Measurements from ENCODE around the gene HSPB3. TPM values are rescaled to one million over a fixed set of nuclear protein-coding genes. Genes with fewer than 3 reads are reported as not detected.
"Not testable (repeated sequence)": the region's sequence is repeated elsewhere in the genome, so short reads cannot be mapped to it uniquely, and the experiment has no call there.

HSPB3 gene
- polyA plus RNA-seq, 1 experiment: 0.62 TPM

DNA sequence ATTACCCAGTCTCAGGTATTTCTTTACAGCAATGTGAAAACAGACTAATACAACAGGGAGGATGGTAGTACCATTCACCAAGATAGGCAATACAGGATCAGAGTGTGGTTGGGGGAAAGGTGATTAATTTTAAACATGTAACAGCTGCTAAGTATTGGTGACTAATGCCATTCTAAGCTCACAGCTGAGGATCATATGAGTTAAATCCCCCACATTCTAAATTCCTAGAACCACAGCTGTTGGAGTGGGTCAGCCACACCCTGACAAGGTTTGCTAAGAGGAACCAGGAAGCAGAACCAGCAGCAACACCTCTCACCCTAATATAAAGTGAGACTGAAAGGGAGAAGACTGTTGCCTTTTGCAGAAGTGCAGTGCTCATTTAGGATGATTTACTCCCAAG lies 24.8 kb downstream of the HSPB3 start:
- CTCF ChIA-PET: interaction anchor here (1.3 to 3.1 kb wide), 2 partner anchors 9 to 12 kb away, joined by 3 to 15 read pairs; no protein-coding TSS in a partner anchor
- TF ChIP-seq, protein P1, sequence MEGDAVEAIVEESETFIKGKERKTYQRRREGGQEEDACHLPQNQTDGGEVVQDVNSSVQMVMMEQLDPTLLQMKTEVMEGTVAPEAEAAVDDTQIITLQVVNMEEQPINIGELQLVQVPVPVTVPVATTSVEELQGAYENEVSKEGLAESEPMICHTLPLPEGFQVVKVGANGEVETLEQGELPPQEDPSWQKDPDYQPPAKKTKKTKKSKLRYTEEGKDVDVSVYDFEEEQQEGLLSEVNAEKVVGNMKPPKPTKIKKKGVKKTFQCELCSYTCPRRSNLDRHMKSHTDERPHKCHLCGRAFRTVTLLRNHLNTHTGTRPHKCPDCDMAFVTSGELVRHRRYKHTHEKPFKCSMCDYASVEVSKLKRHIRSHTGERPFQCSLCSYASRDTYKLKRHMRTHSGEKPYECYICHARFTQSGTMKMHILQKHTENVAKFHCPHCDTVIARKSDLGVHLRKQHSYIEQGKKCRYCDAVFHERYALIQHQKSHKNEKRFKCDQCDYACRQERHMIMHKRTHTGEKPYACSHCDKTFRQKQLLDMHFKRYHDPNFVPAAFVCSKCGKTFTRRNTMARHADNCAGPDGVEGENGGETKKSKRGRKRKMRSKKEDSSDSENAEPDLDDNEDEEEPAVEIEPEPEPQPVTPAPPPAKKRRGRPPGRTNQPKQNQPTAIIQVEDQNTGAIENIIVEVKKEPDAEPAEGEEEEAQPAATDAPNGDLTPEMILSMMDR (IDR thresholded peaks at IDR 0.05; ENCODE audit: low read depth, low read length): no peak
- peaks cover 15% of the 10 kb centered on the region for H3K27me3 ChIP-seq (ENCODE audit: control insufficient read depth, insufficient read depth, low read length)
- H3K27ac ChIP-seq (ENCODE audit: low read depth, low read length): no peak overlapping the region
- POLR2A ChIA-PET: no interaction called here
- no peak for DNase-seq (ENCODE audit: low read depth, low spot score)
- H3K4me3 ChIP-seq (ENCODE audit: low read depth, low read length): no peak overlapping the region
- no peaks in the 10 kb centered on the region for H3K9me3 ChIP-seq (ENCODE audit: control insufficient read depth, insufficient read depth, low read length)

DNA sequence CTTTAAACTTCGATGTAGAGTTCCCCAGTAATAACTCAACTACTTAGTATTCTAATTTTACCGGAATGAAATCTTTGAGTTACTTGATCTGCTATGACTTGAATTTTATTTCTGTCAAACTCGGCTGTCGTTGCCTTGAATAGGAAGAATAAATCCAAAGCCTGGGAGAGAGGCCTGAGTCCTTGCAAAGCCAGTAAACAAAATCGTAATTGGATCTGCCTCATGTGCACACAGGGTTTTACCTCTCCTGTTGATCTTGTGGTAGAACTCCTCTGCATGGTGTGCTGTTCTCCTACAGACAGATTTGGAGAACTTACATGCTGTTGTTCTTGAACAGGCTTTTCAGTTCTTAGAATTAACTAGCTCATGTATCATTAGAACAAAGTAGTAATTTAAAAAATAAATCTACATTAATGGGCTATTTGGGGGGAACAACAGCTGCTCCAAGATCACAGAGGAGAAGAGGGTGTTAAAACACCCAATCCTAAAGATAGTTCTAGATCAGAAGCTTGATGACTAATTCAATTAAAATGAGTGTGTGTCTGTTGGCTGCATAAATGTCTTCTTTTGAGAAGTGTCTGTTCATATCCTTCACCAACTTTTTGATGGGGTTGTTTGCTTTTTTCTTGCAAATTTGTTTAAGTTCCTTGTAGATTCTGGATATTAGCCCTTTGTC lies 28.9 kb downstream of the HSPB3 start:
- TF ChIP-seq, protein P1 (IDR thresholded peaks at IDR 0.05; ENCODE audit: low read depth, low read length): no peak
- ChIA-PET CTCF (interaction anchor here (1.0 to 1.1 kb wide), 2 partner anchors 41 to 65 kb away, joined by 3 to 9 read pairs; no protein-coding TSS in a partner anchor), POLR2A (no interaction called here)
- DNase-seq (ENCODE audit: low read depth, low spot score): no peak
- Histone ChIP-seq H3K9me3 (ENCODE audit: control insufficient read depth, insufficient read depth, low read length) (no peaks in the 10 kb centered on the region), H3K4me3 (ENCODE audit: low read depth, low read length) (no peak overlapping the region), H3K27ac (ENCODE audit: low read depth, low read length) (no peak overlapping the region), H3K27me3 (ENCODE audit: control insufficient read depth, insufficient read depth, low read length) (peaks cover 15% of the 10 kb centered on the region)

DNA sequence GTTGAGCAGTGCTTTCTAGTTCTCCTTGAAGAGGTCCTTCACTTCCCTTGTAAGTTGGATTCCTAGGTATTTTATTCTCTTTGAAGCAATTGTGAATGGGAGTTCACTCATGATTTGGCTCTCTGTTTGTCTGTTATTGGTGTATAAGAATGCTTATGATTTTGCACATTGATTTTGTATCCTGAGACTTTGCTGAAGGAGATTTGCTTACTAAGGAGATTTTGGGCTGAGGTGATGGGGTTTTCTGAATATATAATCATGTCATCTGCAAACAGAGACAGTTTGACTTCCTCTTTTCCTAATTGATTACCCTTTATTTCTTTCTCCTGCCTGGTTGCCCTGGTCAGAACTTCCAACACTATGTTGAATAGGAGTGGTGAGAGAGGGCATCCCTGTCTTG lies 30.2 kb downstream of the HSPB3 start:
- H3K27me3 ChIP-seq (ENCODE audit: control insufficient read depth, insufficient read depth, low read length): peaks cover 13% of the 10 kb centered on the region
- H3K9me3 ChIP-seq (ENCODE audit: control insufficient read depth, insufficient read depth, low read length); DNase-seq (ENCODE audit: low read depth, low spot score); CTCF ChIA-PET; POLR2A ChIA-PET; H3K4me3 ChIP-seq (ENCODE audit: low read depth, low read length); H3K27ac ChIP-seq (ENCODE audit: low read depth, low read length): not testable (repeated sequence)

DNA sequence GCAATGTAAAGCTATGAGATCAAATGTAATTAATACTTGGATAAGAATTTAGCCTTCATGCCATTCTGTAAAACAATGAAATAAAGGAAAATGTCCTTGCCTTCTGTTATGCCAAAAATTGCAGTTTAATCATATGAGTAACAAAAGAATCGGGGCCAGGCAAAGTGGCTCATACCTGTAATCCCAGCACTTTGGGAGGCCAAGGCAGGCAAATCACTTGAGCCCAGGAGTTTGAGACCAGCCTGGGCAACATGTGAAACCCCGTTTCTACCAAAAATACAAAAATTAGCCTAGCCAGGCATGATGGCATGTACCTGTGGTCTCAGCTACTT lies 34.1 kb downstream of the HSPB3 start:
- POLR2A ChIA-PET: interaction anchor here (0.6 to 1.5 kb wide), 4 partner anchors 19 to 353 kb away, joined by 3 to 14 read pairs (median 6); partner anchors contain the start of gene ARL15
- H3K27me3 ChIP-seq (ENCODE audit: control insufficient read depth, insufficient read depth, low read length); H3K4me3 ChIP-seq (ENCODE audit: low read depth, low read length); H3K27ac ChIP-seq (ENCODE audit: low read depth, low read length); DNase-seq (ENCODE audit: low read depth, low spot score); H3K9me3 ChIP-seq (ENCODE audit: control insufficient read depth, insufficient read depth, low read length): not testable (repeated sequence)
- CTCF ChIA-PET: interaction anchor here (0.6 to 6.1 kb wide), 63 partner anchors 9 to 1159 kb away, joined by 3 to 182 read pairs (median 5); partner anchors contain the start of genes ARL15, GPX8 and HSPB3

DNA sequence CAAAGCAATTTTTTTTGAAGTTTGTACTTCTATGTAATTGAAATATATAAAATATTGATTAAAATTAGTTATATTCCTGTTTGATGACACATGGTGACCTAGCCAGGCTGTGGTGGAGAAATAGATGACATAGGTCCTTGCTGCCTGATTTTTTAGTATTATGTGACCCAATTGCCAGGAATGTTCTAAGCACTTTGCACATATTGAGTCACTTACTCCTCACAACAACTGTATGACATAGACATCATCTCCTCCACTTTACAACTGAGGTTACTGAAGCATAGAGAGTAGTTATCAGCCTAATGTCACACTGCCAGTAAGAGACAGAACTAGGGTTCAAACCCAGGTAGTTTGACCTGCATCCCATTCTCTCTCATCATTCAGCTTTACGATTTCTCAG lies 35.8 kb downstream of the HSPB3 start:
- Histone ChIP-seq H3K4me3 (ENCODE audit: low read depth, low read length) (no peak overlapping the region), H3K9me3 (ENCODE audit: control insufficient read depth, insufficient read depth, low read length) (no peaks in the 10 kb centered on the region), H3K27ac (ENCODE audit: low read depth, low read length) (no peak overlapping the region), H3K27me3 (ENCODE audit: control insufficient read depth, insufficient read depth, low read length) (peaks cover 8% of the 10 kb centered on the region)
- no peak for DNase-seq (ENCODE audit: low read depth, low spot score)
- ChIA-PET POLR2A (no interaction called here), CTCF (interaction anchor here (1.1 to 6.1 kb wide), 5 partner anchors 11 to 411 kb away, joined by 3 to 182 read pairs (median 16); no protein-coding TSS in a partner anchor)
- TF ChIP-seq, protein P1 (IDR thresholded peaks at IDR 0.05; ENCODE audit: low read depth, low read length): no peak

DNA sequence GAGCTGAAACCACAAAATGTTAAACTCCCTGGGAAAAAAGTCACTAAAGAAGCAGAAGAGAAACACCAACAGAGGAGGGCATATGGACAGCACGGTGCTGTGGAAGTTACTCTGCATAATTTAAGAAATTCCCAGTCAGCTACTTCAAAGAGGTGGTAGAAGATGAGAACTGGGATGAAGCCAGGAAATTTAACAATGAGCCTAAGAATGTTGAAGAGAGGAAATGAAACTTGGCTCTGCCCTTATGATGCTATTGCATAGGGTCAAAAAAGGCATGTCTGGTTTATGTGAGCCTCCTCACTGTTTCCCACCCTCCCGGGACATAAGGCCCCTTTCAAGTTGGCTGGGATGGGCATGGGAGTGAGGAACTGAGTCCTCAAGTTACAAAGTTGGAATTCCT lies 36.7 kb downstream of the HSPB3 start:
- TF ChIP-seq, protein P1 (IDR thresholded peaks at IDR 0.05; ENCODE audit: low read depth, low read length): no peak
- ChIA-PET POLR2A (no interaction called here), CTCF (interaction anchor here (1.1 to 6.1 kb wide), 5 partner anchors 12 to 410 kb away, joined by 3 to 182 read pairs (median 16); no protein-coding TSS in a partner anchor)
- Histone ChIP-seq H3K27ac (ENCODE audit: low read depth, low read length) (no peak overlapping the region), H3K27me3 (ENCODE audit: control insufficient read depth, insufficient read depth, low read length) (peaks cover 8% of the 10 kb centered on the region), H3K9me3 (ENCODE audit: control insufficient read depth, insufficient read depth, low read length) (no peaks in the 10 kb centered on the region), H3K4me3 (ENCODE audit: low read depth, low read length) (no peak overlapping the region)
- DNase-seq (ENCODE audit: low read depth, low spot score): no peak
